Ishikawa (cell line): ENCODE data around the gene CEP350.

Source experiments
- CREB1 ChIP-seq: IDR thresholded peaks from 2 replicates; pipeline ENCODE4 v1.6.1; 2012; ENCODE audit warnings: low read depth
- EP300 ChIP-seq: IDR thresholded peaks from 2 replicates; pipeline ENCODE4 v1.6.1; 2012; ENCODE audit warnings: borderline replicate concordance
- MAX ChIP-seq: IDR thresholded peaks from 2 replicates; pipeline ENCODE4 v1.6.1; 2012
- RAD21 ChIP-seq: IDR thresholded peaks from 2 replicates; pipeline ENCODE4 v1.6.1; 2012; ENCODE audit warnings: low read depth
- REST ChIP-seq: IDR thresholded peaks from 2 replicates; pipeline ENCODE4 v1.6.1; 2012; ENCODE audit warnings: low read depth, mild to moderate bottlenecking
- USF1 ChIP-seq: IDR thresholded peaks from 2 replicates; pipeline ENCODE4 v1.6.1; 2012
- ZBTB7A ChIP-seq: IDR thresholded peaks from 2 replicates; pipeline ENCODE4 v1.6.1; 2012; ENCODE audit warnings: low read depth

DNA sequence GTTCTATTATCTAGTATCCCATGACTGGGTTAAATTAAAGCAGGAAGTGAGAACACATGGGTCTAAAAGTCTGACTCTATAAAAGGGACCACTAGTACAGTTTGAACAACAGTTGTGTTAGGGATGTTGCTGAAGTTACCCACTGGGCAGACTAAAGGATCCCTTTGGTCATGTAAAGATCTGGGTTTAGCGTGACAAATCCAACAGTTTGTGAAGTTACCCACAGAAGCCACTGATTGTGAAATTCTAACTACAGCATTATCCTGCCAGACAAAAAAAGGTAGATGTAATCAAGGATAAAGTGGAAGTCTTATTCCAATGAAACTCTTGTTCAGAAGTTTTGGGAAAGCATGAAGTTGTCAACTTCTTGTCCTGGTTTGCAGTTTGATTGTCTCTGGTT, 205.7 kb downstream of the CEP350 start:
- TF ChIP-seq MAX (no peak), RAD21 (no peak), EP300 (no peak), CREB1 (no peak), REST (no peak), USF1 (no peak), ZBTB7A (no peak)
